Measurements from ENCODE around the gene CDCA5. TPM values are rescaled to one million over a fixed set of nuclear protein-coding genes. Genes with fewer than 3 reads are reported as not detected.

CDCA5 gene
- total RNA-seq, 1 donor from 2014 or later, result 6.9 TPM

- H3K4me3 ChIP-seq (ENCODE audit: low read depth, low read length), result no peak overlapping the region
- no peak for DNase-seq (ENCODE audit: low read depth)
- peaks cover 2% of the 10 kb centered on the region for H3K27me3 ChIP-seq (ENCODE audit: control insufficient read depth, insufficient read depth, low read length)
- TF ChIP-seq CTCF (IDR thresholded peaks at IDR 0.05; ENCODE audit: insufficient read depth, low read length, poor library complexity, severe bottlenecking), result no peak
- H3K36me3 ChIP-seq (ENCODE audit: control insufficient read depth, insufficient read depth, low read length), result peaks cover 3% of the 10 kb centered on the region
These were observed 38.1 kb downstream of the CDCA5 start for GRCh38 chr11:65045728-65046127.

- no peak overlapping the region for H3K4me3 ChIP-seq (ENCODE audit: low read depth, low read length)
- TF ChIP-seq CTCF (IDR thresholded peaks at IDR 0.05; ENCODE audit: insufficient read depth, low read length, poor library complexity, severe bottlenecking), result no peak
- peaks cover 2% of the 10 kb centered on the region for H3K27me3 ChIP-seq (ENCODE audit: control insufficient read depth, insufficient read depth, low read length)
- peaks cover 3% of the 10 kb centered on the region for H3K36me3 ChIP-seq (ENCODE audit: control insufficient read depth, insufficient read depth, low read length)
- DNase-seq (ENCODE audit: low read depth), result no peak
These were observed 38.8 kb downstream of the CDCA5 start for GRCh38 chr11:65045061-65045460.

- TF ChIP-seq CTCF (IDR thresholded peaks at IDR 0.05; ENCODE audit: insufficient read depth, low read length, poor library complexity, severe bottlenecking), result no peak
- no peak overlapping the region for H3K4me3 ChIP-seq (ENCODE audit: low read depth, low read length)
- DNase-seq (ENCODE audit: low read depth), result no peak
- peaks cover 2% of the 10 kb centered on the region for H3K27me3 ChIP-seq (ENCODE audit: control insufficient read depth, insufficient read depth, low read length)
- H3K36me3 ChIP-seq (ENCODE audit: control insufficient read depth, insufficient read depth, low read length), result peaks cover 3% of the 10 kb centered on the region
These were observed 39.8 kb downstream of the CDCA5 start for GRCh38 chr11:65043881-65044501.

GRCh38 chr11:65042891-65043290 is 40.9 kb downstream of the CDCA5 start:
- H3K4me3 ChIP-seq (ENCODE audit: low read depth, low read length), result no peak overlapping the region
- no peak for DNase-seq (ENCODE audit: low read depth)
- peaks cover 3% of the 10 kb centered on the region for H3K36me3 ChIP-seq (ENCODE audit: control insufficient read depth, insufficient read depth, low read length)
- no peak for TF ChIP-seq CTCF (IDR thresholded peaks at IDR 0.05; ENCODE audit: insufficient read depth, low read length, poor library complexity, severe bottlenecking)
- H3K27me3 ChIP-seq (ENCODE audit: control insufficient read depth, insufficient read depth, low read length), result peaks cover 2% of the 10 kb centered on the region

GRCh38 chr11:65040847-65041622 is 42.8 kb downstream of the CDCA5 start, which contains the start of gene SAC3D1:
Gene SAC3D1, plus strand, starts transcription at chr11:65041210. Its CDS starts 83 bp downstream, at chr11:65041293.
- peaks cover 3% of the 10 kb centered on the region for H3K36me3 ChIP-seq (ENCODE audit: control insufficient read depth, insufficient read depth, low read length)
- H3K27me3 ChIP-seq (ENCODE audit: control insufficient read depth, insufficient read depth, low read length), result no peaks in the 10 kb centered on the region
- peak; percentile 76 for DNase-seq (ENCODE audit: low read depth)
- no peak for TF ChIP-seq CTCF (IDR thresholded peaks at IDR 0.05; ENCODE audit: insufficient read depth, low read length, poor library complexity, severe bottlenecking)
- peak within 1 kb of the TSS; percentile 69 for H3K4me3 ChIP-seq (ENCODE audit: low read depth, low read length)
